GM23338 (cell line): ENCODE data around the gene MAPK7. TPM values are rescaled to one million over a fixed set of nuclear protein-coding genes. Genes with fewer than 3 reads are reported as not detected.

Experiments
- ATAC-seq: fragments of 200-7000 bp; cut with Tn5 transposase; 3 replicates; pipeline ENCODE4 v1.9.1; 2020
- DNase-seq: peaks from one replicate; pipeline ENCODE4 v3.0.0-alpha.2; 2015; ENCODE audit warnings: low spot score
- H2AFZ ChIP-seq: fragments of 200-600 bp; sonication (generic); 2 replicates; pipeline ENCODE4 v1.8.0; 2016; ENCODE audit warnings: antibody characterized with exemption, mild to moderate bottlenecking, moderate library complexity
- H3F3A ChIP-seq: fragments of 200-600 bp; sonication (generic); replicated peaks from 2 replicates; pipeline ENCODE4 v1.8.0; 2017; ENCODE audit warnings: antibody characterized with exemption, mixed run types, low read depth
- H3K27ac ChIP-seq: fragments of 200-600 bp; sonication (generic); 2 replicates; pipeline ENCODE4 v1.6.1; 2016; ENCODE audit warnings: low read depth
- H3K27me3 ChIP-seq: fragments of 200-600 bp; sonication (generic); 2 replicates; pipeline ENCODE4 v1.8.0; 2016; ENCODE audit warnings: mild to moderate bottlenecking, mixed run types, moderate library complexity; ENCODE audit not compliant: insufficient read depth
- H3K36me3 ChIP-seq: fragments of 200-600 bp; sonication (generic); 2 replicates; pipeline ENCODE4 v1.8.0; 2016; ENCODE audit warnings: mild to moderate bottlenecking; ENCODE audit not compliant: insufficient read depth
- H3K4me1 ChIP-seq: fragments of 200-600 bp; sonication (generic); 2 replicates; pipeline ENCODE4 v1.8.0; 2016; ENCODE audit warnings: mild to moderate bottlenecking, moderate library complexity; ENCODE audit not compliant: insufficient read depth
- H3K4me2 ChIP-seq: fragments of 200-600 bp; sonication (generic); 2 replicates; pipeline ENCODE4 v1.7.1; 2017; ENCODE audit warnings: mixed run types
- H3K4me3 ChIP-seq: fragments of 200-600 bp; sonication (generic); 2 replicates; pipeline ENCODE4 v1.6.1; 2016; ENCODE audit warnings: mixed run types
- H3K79me2 ChIP-seq: fragments of 200-600 bp; sonication (generic); replicated peaks from 2 replicates; pipeline ENCODE4 v1.8.0; 2017; ENCODE audit warnings: mild to moderate bottlenecking; ENCODE audit not compliant: insufficient read depth
- H3K9me2 ChIP-seq: fragments of 200-600 bp; sonication (generic); 2 replicates; pipeline ENCODE4 v1.8.0; 2017; ENCODE audit not compliant: insufficient read depth
- H4K20me1 ChIP-seq: fragments of 200-600 bp; sonication (generic); replicated peaks from 2 replicates; pipeline ENCODE4 v1.8.0; 2017; ENCODE audit warnings: mild to moderate bottlenecking; ENCODE audit not compliant: insufficient read depth
- H3K27ac Mint-ChIP-seq: 2 replicates; pipeline ENCODE4 v1.8.0; 2020; ENCODE audit warnings: inconsistent platforms, mild to moderate bottlenecking, moderate library complexity, mixed read lengths
- H3K27me3 Mint-ChIP-seq: 3 replicates; pipeline ENCODE4 v1.8.0; 2022; ENCODE audit warnings: low read depth, mild to moderate bottlenecking, moderate library complexity, mixed read lengths, inconsistent platforms; ENCODE audit not compliant: insufficient read depth, poor library complexity
- H3K36me3 Mint-ChIP-seq: 3 replicates; pipeline ENCODE4 v1.8.0; 2021; ENCODE audit warnings: low read depth, mild to moderate bottlenecking, inconsistent platforms, moderate library complexity, mixed read lengths
- H3K4me1 Mint-ChIP-seq: 3 replicates; pipeline ENCODE4 v1.8.0; 2020; ENCODE audit warnings: mild to moderate bottlenecking, inconsistent platforms, mixed read lengths
- H3K4me3 Mint-ChIP-seq: 3 replicates; pipeline ENCODE4 v1.8.0; 2021; ENCODE audit warnings: moderate library complexity, mild to moderate bottlenecking, inconsistent platforms, mixed read lengths
- H3K9me3 Mint-ChIP-seq: 3 replicates; pipeline ENCODE4 v1.8.0; 2020; ENCODE audit warnings: moderate library complexity, mild to moderate bottlenecking, inconsistent platforms, mixed read lengths
- CTCF ChIP-seq, 2 experiments: fragments of 200-600 bp in 1 of 2; sonication (generic) in 1 of 2; conservative IDR thresholded peaks; 2 replicates each; pipeline versions ENCODE4 v1.5.1 to v1.6.1; 2016 to 2017; ENCODE audit warnings: antibody characterized with exemption in 2 of 2, low read depth in 2 of 2, mild to moderate bottlenecking in 2 of 2, moderate library complexity in 1 of 2
- ETS1 ChIP-seq: IDR thresholded peaks from 2 replicates; pipeline ENCODE4 v1.6.1; 2016; ENCODE audit warnings: antibody characterized with exemption
- EZH2 ChIP-seq: fragments of 200-600 bp; sonication (generic); IDR thresholded peaks from one replicate; pipeline ENCODE4 v1.8.0; 2017; ENCODE audit warnings: antibody characterized with exemption, mild to moderate bottlenecking, low read depth; ENCODE audit not compliant: unreplicated experiment
- EZH2phosphoT487 ChIP-seq: fragments of 200-600 bp; sonication (generic); IDR thresholded peaks from one replicate; pipeline ENCODE4 v1.8.1; 2018; ENCODE audit warnings: antibody characterized with exemption; ENCODE audit not compliant: unreplicated experiment
- JUNB ChIP-seq: IDR thresholded peaks from one replicate; pipeline ENCODE4 v1.6.1; 2016; ENCODE audit warnings: antibody characterized with exemption; ENCODE audit not compliant: unreplicated experiment
- NANOG ChIP-seq: IDR thresholded peaks from 2 replicates; pipeline ENCODE4 v1.6.1; 2016; ENCODE audit warnings: antibody characterized with exemption, borderline replicate concordance
- POLR2AphosphoS5 ChIP-seq: IDR thresholded peaks from 2 replicates; pipeline ENCODE4 v1.6.1; 2016; ENCODE audit warnings: antibody characterized with exemption, low read depth
- REST ChIP-seq: IDR thresholded peaks from one replicate; pipeline ENCODE4 v1.6.1; 2018; ENCODE audit warnings: antibody characterized with exemption; ENCODE audit not compliant: unreplicated experiment
- ZNF114 ChIP-seq: fragments of 250-450 bp; sonication (Bioruptor Pico); IDR thresholded peaks from 2 replicates; pipeline ENCODE4 v1.5.0; 2020; ENCODE audit warnings: mild to moderate bottlenecking, moderate library complexity
- polyA plus RNA-seq: library from polyadenylated mRNA; unstranded; fragments of >200 nt; fragmentation: Nextera tagmentation; extraction: Ambion mirVana; gene quantifications from 2 replicates; pipeline ENCODE4 v1.2.1, GENCODE V29; 2016
- total RNA-seq: library from RNA; depleted of rRNA; stranded (reverse); fragments of >200 nt; shearing (Covaris generic); gene quantifications from 2 replicates; pipeline ENCODE4 v1.2.3, GENCODE V29; 2014

MAPK7 gene
- total and polyA plus RNA-seq, 2 experiments from 2014 or later: 15.5 to 53.1 TPM

- no peak for DNase-seq
- no peak overlapping the region; the same call in 1 of the 2 replicates for H3K27ac Mint-ChIP-seq
Observed at GRCh38 chr17:19371259-19372010, 6.9 kb upstream of the MAPK7 start.

GRCh38 chr17:19372011-19372370 lies 6.3 kb upstream of the MAPK7 start:
- DNase-seq (no peak), ATAC-seq (no peak)
- no peaks in the 10 kb centered on the region; the same call in 2 of the 3 replicates for H3K9me3 Mint-ChIP-seq
- Histone ChIP-seq H4K20me1 (no peaks in the 10 kb centered on the region), H3K27me3 (no peaks in the 10 kb centered on the region), H3K4me1 (peaks cover 5% of the 10 kb centered on the region), H2AFZ (no peak overlapping the region), H3F3A (no peaks in the 10 kb centered on the region; the same call in 1 of the 2 replicates), H3K4me2 (no peak overlapping the region), H3K4me3 (no peak overlapping the region), H3K9me2 (no peaks in the 10 kb centered on the region), H3K27ac (no peak overlapping the region), H3K79me2 (0 out of 2 replicates have a peak, but pooled peaks cover 7% of the 10 kb centered on the region), H3K36me3 (no peaks in the 10 kb centered on the region)
- H3K27me3 Mint-ChIP-seq: peaks cover 5% of the 10 kb centered on the region
- TF ChIP-seq NANOG: no peak
- no peak for TF ChIP-seq REST
- TF ChIP-seq EZH2: no peak
- TF ChIP-seq POLR2AphosphoS5: no peak
- no peak for TF ChIP-seq ETS1
- TF ChIP-seq CTCF (conservative IDR thresholded peaks at IDR 0.05; ENCODE audit: low read depth in 2 of 2): no peak
- TF ChIP-seq JUNB: no peak
- no peak for TF ChIP-seq ZNF114 (CRISPR knock-in tag)
- no peak overlapping the region for H3K4me3 Mint-ChIP-seq
- H3K27ac Mint-ChIP-seq: no peak overlapping the region; the same call in 1 of the 2 replicates
- no peaks in the 10 kb centered on the region; the same call in 2 of the 3 replicates for H3K36me3 Mint-ChIP-seq
- H3K4me1 Mint-ChIP-seq: peaks cover 15% of the 10 kb centered on the region

More at GRCh38 chr17:19371259-19372010, 6.9 kb upstream of the MAPK7 start:
- Histone ChIP-seq H3K4me3 (no peak overlapping the region), H3K79me2 (0 out of 2 replicates have a peak, but pooled peaks cover 6% of the 10 kb centered on the region), H3K27ac (no peak overlapping the region), H3K27me3 (no peaks in the 10 kb centered on the region), H3K9me2 (no peaks in the 10 kb centered on the region), H3K4me1 (peaks cover 5% of the 10 kb centered on the region), H4K20me1 (no peaks in the 10 kb centered on the region), H3K36me3 (no peaks in the 10 kb centered on the region), H2AFZ (no peak overlapping the region), H3F3A (no peaks in the 10 kb centered on the region), H3K4me2 (no peak overlapping the region)
- ATAC-seq: no peak
- peaks cover 12% of the 10 kb centered on the region for H3K4me1 Mint-ChIP-seq
- TF ChIP-seq JUNB: no peak
- TF ChIP-seq EZH2phosphoT487: no peak
- TF ChIP-seq CTCF (conservative IDR thresholded peaks at IDR 0.05; ENCODE audit: low read depth in 2 of 2): no peak
- H3K9me3 Mint-ChIP-seq: no peaks in the 10 kb centered on the region; the same call in 2 of the 3 replicates
- no peak overlapping the region for H3K4me3 Mint-ChIP-seq
- H3K27me3 Mint-ChIP-seq: peaks cover 7% of the 10 kb centered on the region
- H3K36me3 Mint-ChIP-seq: no peaks in the 10 kb centered on the region; the same call in 2 of the 3 replicates
